Liver (tissue), 9 donors: ENCODE results near the gene ERC2. TPM values are rescaled to one million over a fixed set of nuclear protein-coding genes. Genes with fewer than 3 reads are reported as not detected.

Source experiments
- DNase-seq: peaks from one replicate; pipeline ENCODE4 v3.0.0-alpha.2; 2017; ENCODE audit warnings: low spot score
- H3K27ac ChIP-seq, 2 donors: one replicate each; pipeline ENCODE4 v1.7.0; 2013; ENCODE audit warnings: inconsistent platforms in 2 of 2, low read length in 2 of 2, control low read depth in 1 of 2, low read depth in 1 of 2, mild to moderate bottlenecking in 1 of 2
- H3K27me3 ChIP-seq, 4 donors: one replicate each; pipeline versions ENCODE4 v1.6.1 to v1.7.0; 2013; ENCODE audit warnings: low read length in 3 of 4, inconsistent platforms in 1 of 4, mild to moderate bottlenecking in 1 of 4, moderate library complexity in 1 of 4; ENCODE audit not compliant: control insufficient read depth in 4 of 4, insufficient read depth in 4 of 4
- H3K36me3 ChIP-seq, 4 donors: one replicate each; pipeline versions ENCODE4 v1.6.1 to v1.7.0; 2013; ENCODE audit warnings: low read length in 3 of 4, mild to moderate bottlenecking in 3 of 4, low read depth in 1 of 4, moderate library complexity in 1 of 4; ENCODE audit not compliant: control insufficient read depth in 4 of 4, insufficient read depth in 3 of 4
- H3K4me1 ChIP-seq, 4 donors: one replicate each; pipeline versions ENCODE4 v1.6.1 to v1.7.0; 2013; ENCODE audit warnings: low read length in 3 of 4, mild to moderate bottlenecking in 3 of 4, moderate library complexity in 1 of 4; ENCODE audit not compliant: control insufficient read depth in 4 of 4, insufficient read depth in 4 of 4
- H3K4me3 ChIP-seq, 3 donors: one replicate each; pipeline versions ENCODE4 v1.6.1 to v1.7.0; 2013; ENCODE audit warnings: low read length in 3 of 3, control low read depth in 1 of 3, low read depth in 1 of 3, mild to moderate bottlenecking in 1 of 3
- H3K9ac ChIP-seq, 2 donors: one replicate each; pipeline ENCODE4 v1.7.0; 2013; ENCODE audit warnings: low read length in 2 of 2, mild to moderate bottlenecking in 2 of 2, moderate library complexity in 2 of 2, control low read depth in 1 of 2, low read depth in 1 of 2
- H3K9me3 ChIP-seq, 4 donors: one replicate each; pipeline versions ENCODE4 v1.6.1 to v1.7.0; 2013; ENCODE audit warnings: low read length in 3 of 4; ENCODE audit not compliant: control insufficient read depth in 4 of 4
- EGR1 ChIP-seq, 2 donors: IDR thresholded peaks; 2 replicates each; pipeline ENCODE4 v1.6.1; 2016 to 2018; ENCODE audit warnings: antibody characterized with exemption in 2 of 2, low read depth in 2 of 2
- FOXA1 ChIP-seq: IDR thresholded peaks from 2 replicates; pipeline ENCODE4 v1.6.1; 2016; ENCODE audit warnings: antibody characterized with exemption
- FOXA2 ChIP-seq: IDR thresholded peaks from 2 replicates; pipeline ENCODE4 v1.6.1; 2016; ENCODE audit warnings: antibody characterized with exemption
- GABPA ChIP-seq, 2 donors: IDR thresholded peaks in 1 of 2; conservative IDR thresholded peaks in 1 of 2; 2 replicates each; pipeline ENCODE4 v1.6.1; 2016; ENCODE audit warnings: antibody characterized with exemption in 2 of 2, mild to moderate bottlenecking in 1 of 2, moderate library complexity in 1 of 2
- HNF4A ChIP-seq, 2 donors: conservative IDR thresholded peaks; 2 replicates each; pipeline ENCODE4 v1.6.1; 2016; ENCODE audit warnings: antibody characterized with exemption in 2 of 2, mild to moderate bottlenecking in 2 of 2
- HNF4G ChIP-seq: IDR thresholded peaks from 2 replicates; pipeline ENCODE4 v1.6.1; 2016; ENCODE audit warnings: antibody characterized with exemption
- NR2F2 ChIP-seq: IDR thresholded peaks from 2 replicates; pipeline ENCODE4 v1.6.1; 2016; ENCODE audit warnings: antibody characterized with exemption
- RAD21 ChIP-seq, 2 donors: IDR thresholded peaks; 2 replicates each; pipeline ENCODE4 v1.6.1; 2016; ENCODE audit warnings: antibody characterized with exemption in 2 of 2, mild to moderate bottlenecking in 2 of 2
- RXRA ChIP-seq, 2 donors: IDR thresholded peaks; 2 replicates each; pipeline ENCODE4 v1.6.1; 2017 to 2018; ENCODE audit warnings: antibody characterized with exemption in 2 of 2, mild to moderate bottlenecking in 1 of 2
- SP1 ChIP-seq: IDR thresholded peaks from 2 replicates; pipeline ENCODE4 v1.6.1; 2018; ENCODE audit warnings: antibody characterized with exemption, mild to moderate bottlenecking
- TAF1 ChIP-seq: conservative IDR thresholded peaks from 2 replicates; pipeline ENCODE4 v1.6.1; 2016; ENCODE audit warnings: antibody characterized with exemption, mild to moderate bottlenecking
- WGBS: extraction: QIAGEN DNeasy Blood & Tissue Kit; methylation state at CpG from one replicate; pipeline ENCODE4 v1.1.7; 2013; 5-methylcytosine and 5-hydroxymethylcytosine counted together
- polyA plus RNA-seq, 2 donors: library from polyadenylated mRNA; stranded (reverse) in 1 of 2; unstranded in 1 of 2; fragments of 200-250 nt in 1 of 2; fragments of >200 nt in 1 of 2; fragmentation: Nextera tagmentation in 1 of 2; extraction: Ambion mirVana in 1 of 2; gene quantifications; one replicate each; pipeline versions ENCODE4 v1.2.1 to v1.2.3, GENCODE V29; 2013 to 2015
- total RNA-seq, 2 donors: library from RNA; depleted of rRNA; stranded (reverse); fragments of >200 nt; gene quantifications; one replicate each; pipeline ENCODE4 v1.2.3, GENCODE V29; 2014
- TF ChIP-seq, protein P1 (sequence below): IDR thresholded peaks from 2 replicates; pipeline ENCODE4 v1.6.1; 2016; ENCODE audit warnings: antibody characterized with exemption
- TF ChIP-seq, protein P2 (sequence below): IDR thresholded peaks from 2 replicates; pipeline ENCODE4 v1.6.1; 2016; ENCODE audit warnings: antibody characterized with exemption
- TF ChIP-seq, protein P3 (sequence below): IDR thresholded peaks from 2 replicates; pipeline ENCODE4 v1.6.1; 2016; ENCODE audit warnings: antibody characterized with exemption
- TF ChIP-seq, protein P4 (sequence below): IDR thresholded peaks from 2 replicates; pipeline ENCODE4 v1.6.1; 2016; ENCODE audit warnings: antibody characterized with exemption, mild to moderate bottlenecking
- donor health status: healthy.
- donor health status: healthy.
- donor health status: healthy.
- donor health status: healthy.
- donor health status: healthy.

ERC2 gene
- total and polyA plus RNA-seq, 4 donors = 0.14 to 0.25 TPM; not detected in 2

DNA sequence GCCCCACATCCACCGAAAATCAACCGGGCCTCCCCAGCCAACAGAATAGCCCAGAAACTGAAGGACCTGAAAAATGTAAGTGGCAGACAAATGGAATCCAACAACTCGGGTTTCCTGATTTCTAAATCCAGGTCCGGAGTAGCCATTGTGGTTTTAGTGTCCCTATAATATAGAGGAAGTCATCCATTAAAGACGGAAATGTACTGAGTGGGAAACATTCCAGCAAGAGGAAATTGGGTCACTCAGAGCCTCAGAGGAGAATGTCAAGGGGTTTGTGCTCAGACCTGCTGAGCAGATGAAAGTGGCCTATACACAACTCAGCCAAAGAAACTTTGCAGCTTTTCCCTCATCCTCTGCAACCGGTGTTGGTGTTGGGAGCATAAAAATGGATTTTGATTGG, 366.7 kb downstream of the ERC2 start:
- no peaks in the 10 kb centered on the region for H3K36me3 ChIP-seq
- no peaks in the 10 kb centered on the region for H3K4me1 ChIP-seq
- H3K4me3 ChIP-seq = no peak overlapping the region
- H3K27me3 ChIP-seq = peaks cover 0 to 9% (median 0%) of the 10 kb centered on the region in 4 donors
- 68% methylated on average over 6 of the region's 6 CpGs for WGBS
- no peak for DNase-seq
- no peak overlapping the region for H3K27ac ChIP-seq
- no peak overlapping the region for H3K9ac ChIP-seq
- TF ChIP-seq, protein P1, sequence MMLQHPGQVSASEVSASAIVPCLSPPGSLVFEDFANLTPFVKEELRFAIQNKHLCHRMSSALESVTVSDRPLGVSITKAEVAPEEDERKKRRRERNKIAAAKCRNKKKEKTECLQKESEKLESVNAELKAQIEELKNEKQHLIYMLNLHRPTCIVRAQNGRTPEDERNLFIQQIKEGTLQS = no peak
- TF ChIP-seq, protein P2, sequence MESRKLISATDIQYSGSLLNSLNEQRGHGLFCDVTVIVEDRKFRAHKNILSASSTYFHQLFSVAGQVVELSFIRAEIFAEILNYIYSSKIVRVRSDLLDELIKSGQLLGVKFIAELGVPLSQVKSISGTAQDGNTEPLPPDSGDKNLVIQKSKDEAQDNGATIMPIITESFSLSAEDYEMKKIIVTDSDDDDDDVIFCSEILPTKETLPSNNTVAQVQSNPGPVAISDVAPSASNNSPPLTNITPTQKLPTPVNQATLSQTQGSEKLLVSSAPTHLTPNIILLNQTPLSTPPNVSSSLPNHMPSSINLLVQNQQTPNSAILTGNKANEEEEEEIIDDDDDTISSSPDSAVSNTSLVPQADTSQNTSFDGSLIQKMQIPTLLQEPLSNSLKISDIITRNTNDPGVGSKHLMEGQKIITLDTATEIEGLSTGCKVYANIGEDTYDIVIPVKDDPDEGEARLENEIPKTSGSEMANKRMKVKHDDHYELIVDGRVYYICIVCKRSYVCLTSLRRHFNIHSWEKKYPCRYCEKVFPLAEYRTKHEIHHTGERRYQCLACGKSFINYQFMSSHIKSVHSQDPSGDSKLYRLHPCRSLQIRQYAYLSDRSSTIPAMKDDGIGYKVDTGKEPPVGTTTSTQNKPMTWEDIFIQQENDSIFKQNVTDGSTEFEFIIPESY = no peak
- TF ChIP-seq SP1 (no peak), RAD21 (IDR thresholded peaks at IDR 0.05) (no peak), EGR1 (IDR thresholded peaks at IDR 0.05; ENCODE audit: low read depth in 2 of 2) (no peak), FOXA1 (no peak), FOXA2 (no peak), GABPA (IDR thresholded peaks at IDR 0.05 in 1 of 2, conservative IDR thresholded peaks at IDR 0.05 in 1 of 2) (no peak), NR2F2 (no peak), RXRA (IDR thresholded peaks at IDR 0.05) (no peak), HNF4G (no peak), HNF4A (conservative IDR thresholded peaks at IDR 0.05) (no peak)
- TF ChIP-seq, protein P3, sequence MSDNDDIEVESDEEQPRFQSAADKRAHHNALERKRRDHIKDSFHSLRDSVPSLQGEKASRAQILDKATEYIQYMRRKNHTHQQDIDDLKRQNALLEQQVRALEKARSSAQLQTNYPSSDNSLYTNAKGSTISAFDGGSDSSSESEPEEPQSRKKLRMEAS = no peak
- TF ChIP-seq, protein P4, sequence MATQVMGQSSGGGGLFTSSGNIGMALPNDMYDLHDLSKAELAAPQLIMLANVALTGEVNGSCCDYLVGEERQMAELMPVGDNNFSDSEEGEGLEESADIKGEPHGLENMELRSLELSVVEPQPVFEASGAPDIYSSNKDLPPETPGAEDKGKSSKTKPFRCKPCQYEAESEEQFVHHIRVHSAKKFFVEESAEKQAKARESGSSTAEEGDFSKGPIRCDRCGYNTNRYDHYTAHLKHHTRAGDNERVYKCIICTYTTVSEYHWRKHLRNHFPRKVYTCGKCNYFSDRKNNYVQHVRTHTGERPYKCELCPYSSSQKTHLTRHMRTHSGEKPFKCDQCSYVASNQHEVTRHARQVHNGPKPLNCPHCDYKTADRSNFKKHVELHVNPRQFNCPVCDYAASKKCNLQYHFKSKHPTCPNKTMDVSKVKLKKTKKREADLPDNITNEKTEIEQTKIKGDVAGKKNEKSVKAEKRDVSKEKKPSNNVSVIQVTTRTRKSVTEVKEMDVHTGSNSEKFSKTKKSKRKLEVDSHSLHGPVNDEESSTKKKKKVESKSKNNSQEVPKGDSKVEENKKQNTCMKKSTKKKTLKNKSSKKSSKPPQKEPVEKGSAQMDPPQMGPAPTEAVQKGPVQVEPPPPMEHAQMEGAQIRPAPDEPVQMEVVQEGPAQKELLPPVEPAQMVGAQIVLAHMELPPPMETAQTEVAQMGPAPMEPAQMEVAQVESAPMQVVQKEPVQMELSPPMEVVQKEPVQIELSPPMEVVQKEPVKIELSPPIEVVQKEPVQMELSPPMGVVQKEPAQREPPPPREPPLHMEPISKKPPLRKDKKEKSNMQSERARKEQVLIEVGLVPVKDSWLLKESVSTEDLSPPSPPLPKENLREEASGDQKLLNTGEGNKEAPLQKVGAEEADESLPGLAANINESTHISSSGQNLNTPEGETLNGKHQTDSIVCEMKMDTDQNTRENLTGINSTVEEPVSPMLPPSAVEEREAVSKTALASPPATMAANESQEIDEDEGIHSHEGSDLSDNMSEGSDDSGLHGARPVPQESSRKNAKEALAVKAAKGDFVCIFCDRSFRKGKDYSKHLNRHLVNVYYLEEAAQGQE = no peak
- H3K9me3 ChIP-seq = no peaks in the 10 kb centered on the region

DNA sequence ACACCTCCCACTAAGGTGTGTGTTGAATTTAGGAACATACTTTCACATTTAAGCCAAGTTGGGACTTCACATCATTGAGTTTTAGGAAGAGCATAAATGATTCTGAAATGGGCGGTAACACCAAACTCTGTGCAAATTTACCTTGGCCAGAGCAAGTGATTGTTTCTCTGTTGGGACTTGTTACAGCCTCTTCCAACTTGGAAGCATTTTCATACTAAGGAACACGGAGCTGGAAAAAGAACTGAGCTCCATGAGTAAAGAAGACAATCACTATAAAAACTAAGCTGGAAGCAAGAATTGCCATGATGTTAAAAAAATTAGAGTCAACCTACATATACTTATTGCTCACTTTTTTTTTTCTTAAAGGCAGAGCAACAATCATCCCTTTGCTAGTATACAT, 371.3 kb downstream of the ERC2 start:
- H3K27ac ChIP-seq = no peak overlapping the region
- no peaks in the 10 kb centered on the region for H3K4me1 ChIP-seq
- H3K9ac ChIP-seq = no peak overlapping the region
- H3K36me3 ChIP-seq = no peaks in the 10 kb centered on the region
- peaks cover 0 to 9% (median 0%) of the 10 kb centered on the region in 4 donors for H3K27me3 ChIP-seq
- no peak for TF ChIP-seq TAF1
- TF ChIP-seq HNF4A (conservative IDR thresholded peaks at IDR 0.05) = no peak
- no peak for TF ChIP-seq FOXA1
- TF ChIP-seq, protein P2 = no peak
- no peak for TF ChIP-seq EGR1 (IDR thresholded peaks at IDR 0.05; ENCODE audit: low read depth in 2 of 2)
- no peak for TF ChIP-seq RAD21 (IDR thresholded peaks at IDR 0.05)
- no peak for TF ChIP-seq HNF4G
- TF ChIP-seq, protein P4 = no peak
- WGBS = 70% methylated on average over 2 of the region's 2 CpGs
- no peak overlapping the region for H3K4me3 ChIP-seq
- no peaks in the 10 kb centered on the region for H3K9me3 ChIP-seq
- DNase-seq = no peak
